Right lobe of liver (tissue), 6 donors: ENCODE data around the gene RPS6KA4. TPM values are rescaled to one million over a fixed set of nuclear protein-coding genes. Genes with fewer than 3 reads are reported as not detected.
A peak's percentile ranks its signal among the peaks of the same experiment; 100 is the strongest.

ENCODE experiments used
- ATAC-seq, 4 donors: fragments of 200-7000 bp; cut with Tn5 transposase; one replicate each; pipeline ENCODE4 v1.9.1; 2020; ENCODE audit warnings: mild to moderate bottlenecking in 4 of 4, moderate library complexity in 4 of 4
- DNase-seq, 3 donors: peaks; one replicate each; pipeline ENCODE4 v3.0.0-alpha.2; 2020
- H3K27ac ChIP-seq, 3 donors: fragments of 200-600 bp; one replicate each; pipeline ENCODE4 v1.8.0; 2022
- H3K27me3 ChIP-seq, 2 donors: fragments of 200-600 bp; one replicate each; pipeline ENCODE4 v1.8.0; 2022
- H3K36me3 ChIP-seq, 4 donors: fragments of 200-600 bp; sonication (generic) in 1 of 4; one replicate each; pipeline versions ENCODE4 v1.5.1 to v1.8.0; 2017 to 2022; ENCODE audit warnings: control low read depth in 1 of 4
- H3K4me1 ChIP-seq, 4 donors: fragments of 200-600 bp; sonication (generic) in 1 of 4; one replicate each; pipeline versions ENCODE4 v1.5.1 to v1.8.0; 2017 to 2022; ENCODE audit warnings: control low read depth in 1 of 4
- H3K4me3 ChIP-seq, 3 donors: fragments of 200-600 bp; one replicate each; pipeline ENCODE4 v1.8.0; 2022
- H3K9me3 ChIP-seq, 4 donors: fragments of 200-600 bp; sonication (generic) in 1 of 4; one replicate each; pipeline versions ENCODE4 v1.5.1 to v1.8.0; 2017 to 2022; ENCODE audit warnings: control low read depth in 1 of 4
- POLR2A ChIP-seq: fragments of 450-650 bp; IDR thresholded peaks from one replicate; pipeline ENCODE4 v1.6.1; 2017; ENCODE audit warnings: antibody characterized with exemption, mild to moderate bottlenecking
- WGBS: methylation state at CpG from one replicate; pipeline ENCODE4 v1.1.6; 2018; ENCODE audit warnings: low coverage, low lambda C conversion rate; ENCODE audit not compliant: insufficient coverage; ENCODE audit errors: missing lambda C conversion rate; 5-methylcytosine and 5-hydroxymethylcytosine counted together
- intact Hi-C, 2 donors: fragments of 100-400 bp; cut with DNase I; formaldehyde crosslinking; loops; one replicate each; pipeline versions ENCODE4 v1.11.2 to v1.14.1; 2022
- total RNA-seq, 6 experiments: library from RNA; depleted of rRNA in 2 of 6; stranded (reverse); fragments of >200 nt in 2 of 6; fragmentation: NEBNext Ultra II Directional in 3 of 6; extraction: Animal tissue kit (Norgen Biotek cat#: 25700) in 3 of 6; gene quantifications; one replicate each; pipeline versions ENCODE4 v1.1.0 to v1.2.4, GENCODE V29; 2016 to 2023
- TF ChIP-seq, protein P1 (sequence below), 4 donors: fragments of 200-600 bp in 3 of 4; fragments of 450-650 bp in 1 of 4; IDR thresholded peaks; one replicate each; pipeline versions ENCODE4 v1.5.1 to v1.8.0; 2016 to 2022; ENCODE audit warnings: antibody characterized with exemption in 4 of 4, mild to moderate bottlenecking in 2 of 4
- donor health status: DM: no; HTN: yes; CAD: no.
- donor health status: DM: no; HTN: no; CAD: no.
- donor health status: DM: no; HTN: no; CAD: no.
- donor health status: DM: no; HTN: yes; CAD: no.
- donor health status: DM: no; HTN: yes; CAD: no.

RPS6KA4 gene
- total RNA-seq, 6 experiments from 2014 or later: 6.6 to 17.9 (median 10.3) TPM

DNA sequence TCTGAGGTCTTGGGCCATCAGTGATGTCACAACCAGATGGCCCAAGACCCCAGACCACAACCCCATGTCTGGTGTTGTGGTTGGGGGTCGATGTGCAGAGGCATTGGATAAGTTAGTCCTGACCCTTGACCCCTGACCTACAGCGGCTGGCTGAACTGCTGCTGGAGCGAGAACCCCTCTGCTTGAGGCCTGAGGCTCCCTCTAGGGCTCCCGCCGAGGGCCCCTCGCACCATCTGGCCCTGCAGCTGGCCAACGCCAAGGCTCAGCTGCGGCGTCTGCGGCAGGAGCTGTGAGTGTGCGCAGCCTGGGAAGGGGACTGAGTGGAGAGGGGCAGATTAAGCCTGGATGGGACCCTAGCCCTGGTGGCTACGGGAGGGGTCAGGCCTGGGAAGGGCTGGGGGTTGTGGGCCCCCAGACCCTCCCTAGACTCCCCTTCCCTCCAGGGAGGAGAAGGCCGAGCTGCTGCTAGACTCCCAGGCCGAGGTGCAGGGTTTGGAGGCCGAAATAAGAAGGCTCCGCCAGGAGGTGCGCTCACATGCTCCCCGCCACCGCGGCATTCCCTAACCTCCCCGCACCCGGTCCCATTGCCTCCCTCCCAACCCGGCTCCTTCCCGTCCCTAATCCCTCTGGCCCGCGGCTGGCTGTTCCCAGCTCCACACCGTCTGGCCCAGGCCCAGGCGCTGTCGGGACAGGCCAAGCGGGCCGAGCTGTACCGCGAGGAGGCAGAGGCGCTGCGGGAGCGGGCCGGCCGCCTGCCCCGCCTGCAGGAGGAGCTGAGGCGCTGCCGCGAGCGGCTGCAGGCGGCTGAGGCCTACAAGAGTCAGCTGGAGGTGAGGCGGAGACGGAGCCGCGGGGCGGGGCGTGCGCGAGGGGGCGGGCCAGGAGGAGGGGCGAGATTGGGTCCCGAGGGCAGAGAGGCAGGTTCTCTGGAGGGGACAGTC lies 16.8 kb upstream of the RPS6KA4 start:
- no peaks in the 10 kb centered on the region for H3K27me3 ChIP-seq
- TF ChIP-seq POLR2A: peak; percentile 30
- TF ChIP-seq, protein P1, sequence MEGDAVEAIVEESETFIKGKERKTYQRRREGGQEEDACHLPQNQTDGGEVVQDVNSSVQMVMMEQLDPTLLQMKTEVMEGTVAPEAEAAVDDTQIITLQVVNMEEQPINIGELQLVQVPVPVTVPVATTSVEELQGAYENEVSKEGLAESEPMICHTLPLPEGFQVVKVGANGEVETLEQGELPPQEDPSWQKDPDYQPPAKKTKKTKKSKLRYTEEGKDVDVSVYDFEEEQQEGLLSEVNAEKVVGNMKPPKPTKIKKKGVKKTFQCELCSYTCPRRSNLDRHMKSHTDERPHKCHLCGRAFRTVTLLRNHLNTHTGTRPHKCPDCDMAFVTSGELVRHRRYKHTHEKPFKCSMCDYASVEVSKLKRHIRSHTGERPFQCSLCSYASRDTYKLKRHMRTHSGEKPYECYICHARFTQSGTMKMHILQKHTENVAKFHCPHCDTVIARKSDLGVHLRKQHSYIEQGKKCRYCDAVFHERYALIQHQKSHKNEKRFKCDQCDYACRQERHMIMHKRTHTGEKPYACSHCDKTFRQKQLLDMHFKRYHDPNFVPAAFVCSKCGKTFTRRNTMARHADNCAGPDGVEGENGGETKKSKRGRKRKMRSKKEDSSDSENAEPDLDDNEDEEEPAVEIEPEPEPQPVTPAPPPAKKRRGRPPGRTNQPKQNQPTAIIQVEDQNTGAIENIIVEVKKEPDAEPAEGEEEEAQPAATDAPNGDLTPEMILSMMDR (IDR thresholded peaks at IDR 0.05): peak; percentile 33 to 47 (median 36)
- no peaks in the 10 kb centered on the region for H3K9me3 ChIP-seq
- H3K27ac ChIP-seq: peak overlapping the region in 1 of 3 donors; percentile 18
- intact Hi-C loops: no loop called here
- ATAC-seq: peak; percentile 93 to 96 (median 95)
- peaks cover 0 to 11% (median 2%) of the 10 kb centered on the region in 4 donors for H3K4me1 ChIP-seq
- H3K4me3 ChIP-seq: peak overlapping the region in 2 of 3 donors; percentile 9 to 37
- H3K36me3 ChIP-seq: no peaks in the 10 kb centered on the region
- peak; percentile 92 to 94 (median 94) for DNase-seq
- WGBS: 27% methylated on average over 22 of the region's 55 CpGs

- 21% methylated on average over 8 of the region's 29 CpGs for WGBS
- Histone ChIP-seq H3K4me3 (peak overlapping the region in 1 of 3 donors; percentile 37), H3K9me3 (no peaks in the 10 kb centered on the region), H3K4me1 (peaks cover 0 to 11% (median 2%) of the 10 kb centered on the region in 4 donors), H3K27ac (no peak overlapping the region), H3K27me3 (no peaks in the 10 kb centered on the region), H3K36me3 (no peaks in the 10 kb centered on the region)
- TF ChIP-seq POLR2A: no peak
- TF ChIP-seq, protein P1 (IDR thresholded peaks at IDR 0.05): no peak
- DNase-seq (peak in 1 of 3 donors; percentile 58), ATAC-seq (peak in 2 of 4 donors; percentile 29 to 43)
- intact Hi-C loops: no loop called here
Measured at GRCh38 chr11:64342869-64343745, 15.9 kb upstream of the RPS6KA4 start.

DNA sequence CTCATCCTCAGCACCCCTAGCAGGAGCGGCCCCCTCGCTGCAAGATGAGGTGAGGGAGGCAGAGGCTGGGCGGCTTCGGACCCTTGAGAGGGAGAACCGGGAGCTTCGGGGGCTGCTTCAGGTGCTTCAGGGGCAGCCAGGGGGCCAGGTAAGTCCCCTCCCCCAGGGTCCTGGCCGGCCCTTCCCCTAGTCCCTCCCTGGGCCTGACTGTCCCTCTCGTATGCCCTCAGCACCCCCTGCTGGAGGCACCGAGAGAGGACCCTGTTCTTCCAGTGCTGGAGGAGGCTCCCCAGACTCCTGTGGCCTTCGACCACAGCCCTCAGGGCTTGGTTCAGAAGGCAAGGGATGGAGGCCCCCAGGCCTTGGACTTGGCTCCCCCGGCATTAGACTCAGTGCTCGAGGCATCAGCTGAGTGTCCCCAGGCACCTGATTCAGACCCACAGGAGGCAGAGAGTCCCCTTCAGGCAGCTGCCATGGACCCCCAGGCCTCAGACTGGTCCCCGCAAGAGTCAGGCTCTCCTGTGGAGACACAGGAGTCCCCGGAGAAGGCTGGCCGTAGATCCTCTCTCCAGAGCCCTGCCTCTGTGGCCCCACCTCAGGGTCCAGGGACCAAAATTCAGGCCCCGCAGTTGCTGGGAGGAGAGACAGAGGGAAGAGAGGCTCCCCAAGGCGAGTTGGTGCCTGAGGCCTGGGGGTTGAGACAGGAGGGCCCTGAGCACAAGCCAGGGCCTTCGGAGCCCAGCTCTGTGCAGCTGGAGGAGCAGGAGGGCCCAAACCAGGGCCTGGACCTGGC lies 15.0 kb upstream of the RPS6KA4 start:
- Histone ChIP-seq H3K4me3 (no peak overlapping the region), H3K36me3 (no peaks in the 10 kb centered on the region), H3K27me3 (no peaks in the 10 kb centered on the region), H3K27ac (no peak overlapping the region), H3K9me3 (no peaks in the 10 kb centered on the region), H3K4me1 (peaks cover 0 to 11% (median 2%) of the 10 kb centered on the region in 4 donors)
- 60% methylated on average over 1 of the region's 18 CpGs for WGBS
- ATAC-seq (no peak), DNase-seq (peak in 1 of 3 donors; percentile 58)
- TF ChIP-seq, protein P1 (IDR thresholded peaks at IDR 0.05): peak; percentile 12 to 36 (median 19)
- no peak for TF ChIP-seq POLR2A
- intact Hi-C loops: no loop called here

- peaks cover 0 to 11% (median 2%) of the 10 kb centered on the region in 4 donors for H3K4me1 ChIP-seq
- no peak overlapping the region for H3K27ac ChIP-seq
- intact Hi-C loops: no loop called here
- no peak for TF ChIP-seq POLR2A
- TF ChIP-seq, protein P1 (IDR thresholded peaks at IDR 0.05): no peak
- no peak for DNase-seq
- H3K9me3 ChIP-seq: no peaks in the 10 kb centered on the region
- 100% methylated on average over 9 of the region's 28 CpGs for WGBS
- no peaks in the 10 kb centered on the region for H3K27me3 ChIP-seq
- ATAC-seq: no peak
- no peak overlapping the region for H3K4me3 ChIP-seq
- H3K36me3 ChIP-seq: no peaks in the 10 kb centered on the region
Measured at GRCh38 chr11:64344787-64345186, 14.2 kb upstream of the RPS6KA4 start.
